GM19240 (cell line): Measurements from ENCODE around the gene DNAJC16.
"Not testable (repeated sequence)": the region's sequence is repeated elsewhere in the genome, so short reads cannot be mapped to it uniquely, and the experiment has no call there.

Experiments
- DNase-seq: peaks from one replicate; pipeline ENCODE4 v3.0.0; 2011; ENCODE audit warnings: low spot score; ENCODE audit not compliant: insufficient read length

The DNAJC16 gene

DNA sequence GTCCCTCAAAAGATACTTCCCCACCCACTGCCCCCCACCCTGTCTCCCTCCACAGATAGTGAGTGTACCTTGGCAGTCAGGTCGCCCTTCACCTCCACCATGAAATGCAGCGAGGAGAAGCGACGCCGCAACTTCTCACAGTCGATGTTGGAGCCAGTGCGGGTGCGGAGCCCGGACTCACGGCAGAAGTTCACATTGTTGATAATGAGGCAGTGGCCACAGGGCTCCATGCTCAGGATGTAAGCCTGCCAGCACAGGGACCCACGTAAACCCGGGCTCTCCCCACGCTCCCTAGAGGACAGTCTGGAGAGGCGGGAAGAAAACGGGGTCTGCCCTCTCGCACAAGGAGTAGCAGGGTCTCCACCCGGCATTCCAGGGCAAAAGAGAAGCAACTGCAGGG lies 19.8 kb upstream of the DNAJC16 start:
- DNase-seq, result no peak

DNA sequence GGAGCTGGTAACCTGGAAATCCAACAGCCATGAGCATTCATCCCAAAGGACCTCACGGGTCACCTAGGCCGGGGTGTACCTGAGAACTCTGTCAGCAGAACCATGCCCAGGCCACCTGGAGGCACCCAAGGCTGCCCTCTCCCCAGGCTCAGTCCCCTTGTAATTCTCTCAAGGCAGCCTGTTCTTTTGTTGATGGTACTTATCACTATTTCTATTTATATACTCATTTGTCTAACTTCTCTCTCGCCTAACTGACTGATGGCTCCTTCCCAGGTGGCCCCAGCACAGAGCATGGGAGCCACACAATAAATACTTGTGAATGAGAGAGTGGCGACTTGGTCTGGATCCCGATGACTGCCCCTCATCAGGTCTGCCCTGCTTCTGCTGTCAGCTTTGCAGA lies 19.4 kb upstream of the DNAJC16 start:
- DNase-seq, result no peak

DNA sequence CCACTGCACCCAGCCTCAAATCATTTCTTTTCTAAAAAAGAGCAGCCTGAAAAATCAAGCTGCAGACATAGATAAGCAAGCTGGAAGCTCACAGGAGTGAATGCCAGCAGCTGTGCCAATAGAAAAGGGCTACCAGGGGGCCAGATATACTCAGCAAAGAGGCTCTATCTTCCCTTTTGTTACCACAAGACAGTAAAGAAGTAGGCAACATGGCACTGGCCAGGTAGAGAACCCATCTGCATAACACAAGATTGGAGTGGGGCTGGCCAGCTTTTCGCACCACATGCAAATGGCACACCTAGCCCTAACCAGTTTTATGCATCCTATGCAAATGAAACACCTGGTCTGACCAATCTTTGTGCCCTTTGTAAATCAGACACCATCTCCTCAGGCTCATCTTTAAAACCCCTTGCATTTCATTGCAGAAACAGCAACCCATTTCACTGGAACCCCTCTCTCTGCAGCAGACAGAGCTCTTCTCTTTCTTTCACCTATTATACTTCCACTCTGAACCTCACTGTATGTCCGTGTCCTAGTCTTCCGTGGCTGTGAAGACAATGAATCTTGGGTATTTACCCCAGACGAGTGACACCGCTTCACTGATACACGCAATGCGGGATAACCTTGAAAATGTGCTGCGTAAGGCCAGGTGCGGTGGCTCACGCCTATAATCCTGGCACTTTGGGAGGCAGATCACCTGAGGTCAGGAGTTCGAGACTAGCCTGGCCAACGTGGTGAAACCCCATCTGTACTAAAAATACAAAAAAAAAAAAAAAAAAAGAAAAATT lies 17.8 kb upstream of the DNAJC16 start:
- DNase-seq, result no peak

DNA sequence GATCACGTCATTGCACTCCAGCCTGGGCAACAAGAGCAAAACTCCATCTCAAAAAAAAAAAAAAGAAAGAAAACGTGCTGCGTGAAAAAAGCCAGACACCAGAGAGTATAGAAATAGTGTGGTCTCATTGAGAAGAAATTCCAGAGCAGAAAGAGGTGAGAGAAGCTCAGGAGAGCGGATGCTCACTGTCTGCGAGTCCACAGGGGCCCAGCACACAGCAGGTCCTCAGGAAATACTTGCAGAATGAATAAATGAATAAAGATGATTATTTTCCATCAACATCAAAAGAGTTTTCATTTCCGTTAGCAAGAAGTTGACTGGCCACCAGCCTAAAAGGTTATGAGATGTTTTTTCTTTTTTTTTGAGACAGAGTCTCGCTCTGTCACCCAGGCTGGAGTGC lies 17.1 kb upstream of the DNAJC16 start:
- DNase-seq, result no peak

DNA sequence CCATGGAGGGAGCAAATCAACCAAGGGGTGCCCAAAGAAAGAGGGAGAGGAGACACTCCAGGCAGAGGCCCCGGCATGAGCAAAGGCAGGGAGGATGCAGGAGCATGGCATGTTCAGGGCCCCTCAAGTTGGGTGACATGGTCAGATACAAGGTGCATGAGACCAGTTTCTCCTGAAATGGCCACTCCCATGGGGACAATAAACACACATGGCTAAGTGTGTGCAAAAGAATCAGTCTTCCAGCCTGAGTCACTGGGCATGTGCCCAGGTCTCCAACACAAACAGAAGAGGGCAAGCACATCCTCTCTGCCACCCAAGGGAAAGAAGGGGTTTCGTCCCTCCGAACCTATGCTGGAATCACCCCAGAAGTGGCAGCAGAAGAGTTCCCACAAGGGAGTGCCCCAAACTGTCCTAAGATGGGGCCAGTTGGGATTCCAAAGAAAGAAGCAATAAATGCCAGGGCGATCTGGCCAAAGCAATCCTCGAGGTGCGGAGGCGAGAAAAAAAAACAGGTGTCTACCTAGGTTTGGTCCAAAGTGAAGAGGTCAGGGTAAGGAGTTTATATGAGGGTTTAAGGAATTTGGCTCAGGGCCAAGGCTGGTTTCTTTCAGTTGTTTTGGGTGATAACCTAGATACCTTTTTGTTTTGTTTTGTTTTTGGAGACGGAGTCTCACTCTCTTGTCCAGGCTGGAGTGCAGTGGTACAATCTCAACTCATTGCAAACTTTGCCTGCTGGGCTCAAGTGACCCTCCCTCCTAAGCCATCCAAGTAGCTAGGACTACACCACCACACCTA lies 15.8 kb upstream of the DNAJC16 start:
- DNase-seq, result no peak

DNA sequence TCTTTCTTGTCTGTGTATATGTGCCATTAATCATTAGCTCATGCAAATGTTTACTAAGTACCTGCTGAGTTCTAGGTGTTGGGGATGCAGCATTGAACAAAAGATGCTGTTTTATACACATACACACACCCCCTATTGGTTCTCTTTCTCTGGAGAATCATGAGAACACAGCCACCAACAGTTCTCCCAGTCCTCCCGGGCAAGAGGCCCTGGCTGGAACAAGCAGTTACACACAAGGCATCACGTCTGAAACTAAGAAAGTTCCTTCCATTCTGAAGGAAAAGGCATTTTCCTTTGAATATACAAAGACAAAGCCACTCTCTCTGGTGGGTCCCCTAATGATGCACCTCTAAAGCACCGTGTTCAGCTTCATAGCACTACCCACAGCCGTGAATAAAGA lies 13.5 kb upstream of the DNAJC16 start:
- DNase-seq, result no peak

DNA sequence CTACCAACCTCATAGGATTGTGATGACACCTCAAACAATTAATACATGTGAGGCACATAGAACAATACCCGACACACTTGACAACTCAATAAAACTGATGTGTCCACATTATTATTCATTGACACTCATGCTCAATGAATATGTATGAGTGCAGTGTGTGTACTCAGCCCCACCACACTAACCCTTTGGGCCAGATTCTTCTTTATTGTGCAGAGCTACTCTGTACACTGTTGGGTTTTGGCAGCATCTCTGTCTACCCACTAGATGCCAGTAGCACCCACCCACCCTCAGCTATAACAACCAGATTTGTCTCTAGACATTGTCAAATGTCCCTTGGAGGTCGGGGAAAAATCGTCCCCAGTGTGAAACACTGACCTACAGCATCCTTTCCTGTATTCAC lies 12.7 kb upstream of the DNAJC16 start:
- DNase-seq, result no peak

DNA sequence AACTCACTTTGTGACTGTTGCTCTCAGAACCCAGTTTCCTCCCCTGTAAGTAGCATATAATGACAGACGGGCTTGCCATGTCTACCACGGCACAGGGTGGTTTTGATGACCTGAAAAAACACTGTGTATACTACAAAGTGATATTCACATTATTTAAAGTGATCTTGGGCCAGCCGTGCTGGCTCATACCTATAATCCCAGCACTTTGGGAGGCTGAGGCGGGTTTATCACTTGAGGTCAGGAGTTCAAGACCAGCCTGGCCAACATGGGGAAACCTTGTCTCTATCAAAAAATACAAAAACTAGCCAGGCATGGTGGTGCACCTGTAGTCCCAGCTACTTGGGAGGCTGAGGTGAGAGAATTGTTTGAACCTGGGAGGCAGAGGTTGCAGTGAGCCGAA lies 12.1 kb upstream of the DNAJC16 start:
- DNase-seq, result not testable (repeated sequence)

DNA sequence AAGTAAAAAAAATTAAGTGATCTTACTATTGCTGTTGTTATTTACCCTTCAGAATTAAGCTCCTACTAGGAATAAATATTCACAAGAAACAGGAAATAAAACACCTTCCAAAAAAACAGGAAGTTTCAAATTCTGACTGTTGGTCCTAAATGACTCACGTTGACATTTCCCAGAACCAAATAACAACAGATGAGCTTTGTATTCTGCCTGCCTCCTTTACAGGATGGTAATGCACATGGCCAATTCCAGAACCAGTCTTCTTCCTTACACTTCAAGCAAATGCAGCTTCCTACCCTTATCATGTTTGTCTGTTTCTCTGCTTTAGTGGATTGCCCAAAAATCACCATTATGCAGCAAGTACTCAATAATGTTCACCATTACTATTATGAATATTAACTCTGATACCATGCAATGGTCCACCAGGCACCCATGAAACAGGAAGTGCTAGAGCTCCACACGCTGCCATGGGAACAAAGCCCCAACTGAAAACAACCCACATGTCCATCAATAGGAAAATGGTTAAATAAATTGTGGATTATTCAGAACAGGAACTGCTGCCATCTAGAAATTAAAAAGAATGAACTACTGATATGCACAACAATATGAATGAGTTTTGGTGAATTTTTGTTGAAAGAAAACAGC lies 11.5 kb upstream of the DNAJC16 start:
- no peak for DNase-seq

DNA sequence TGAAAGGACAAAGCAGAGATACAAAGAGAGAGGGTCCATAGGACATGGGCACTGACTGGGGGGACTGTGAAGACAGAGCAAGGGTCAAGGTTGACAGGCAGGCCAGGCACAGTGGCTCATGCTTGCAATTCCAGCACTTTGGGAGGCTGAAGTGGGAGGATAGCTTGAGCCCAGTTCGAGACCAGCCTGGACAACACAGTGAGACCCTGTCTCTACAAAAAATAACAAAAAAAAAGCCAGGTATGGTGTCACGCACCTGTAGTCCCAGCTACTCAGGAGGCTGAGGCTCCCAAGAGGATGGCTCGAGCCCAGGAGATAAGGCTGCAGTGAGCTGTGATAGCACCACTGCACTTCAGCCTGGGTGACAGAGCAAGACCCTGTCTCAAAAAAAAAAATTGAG lies 7.0 kb upstream of the DNAJC16 start:
- DNase-seq, result no peak

DNA sequence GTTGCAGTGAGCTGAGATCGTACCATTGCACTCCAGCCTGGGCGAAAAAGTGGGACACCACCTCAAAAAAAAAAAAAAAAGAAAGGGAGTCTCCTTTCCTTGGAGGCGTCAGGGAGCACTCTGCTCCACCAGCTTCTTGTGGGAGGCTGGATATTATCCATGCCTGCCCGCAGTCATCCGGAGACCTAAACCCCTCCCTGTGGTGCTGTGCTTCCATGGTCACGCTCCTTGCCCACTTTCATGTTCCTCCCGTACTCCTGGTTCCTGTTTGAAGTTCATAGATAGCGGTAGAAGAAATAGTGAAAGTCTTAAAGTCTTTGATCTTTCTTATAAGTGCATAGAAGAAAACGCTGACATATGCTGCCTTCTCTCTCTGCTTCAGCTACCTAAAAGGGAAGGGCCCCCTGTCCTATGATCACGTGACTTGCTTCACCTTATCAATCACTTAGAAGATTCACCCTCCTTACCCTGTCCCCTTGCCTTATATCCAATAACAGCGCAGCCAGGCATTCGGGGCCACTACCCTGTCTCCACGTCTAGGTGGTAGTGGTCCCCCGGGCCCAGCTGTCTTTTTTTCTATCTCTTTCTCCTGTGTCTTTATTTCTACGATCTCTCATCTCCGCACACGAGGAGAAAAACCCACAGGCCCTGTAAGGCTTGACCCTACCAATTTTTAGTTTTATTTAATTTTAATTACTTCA lies 5.3 kb upstream of the DNAJC16 start:
- not testable (repeated sequence) for DNase-seq

DNA sequence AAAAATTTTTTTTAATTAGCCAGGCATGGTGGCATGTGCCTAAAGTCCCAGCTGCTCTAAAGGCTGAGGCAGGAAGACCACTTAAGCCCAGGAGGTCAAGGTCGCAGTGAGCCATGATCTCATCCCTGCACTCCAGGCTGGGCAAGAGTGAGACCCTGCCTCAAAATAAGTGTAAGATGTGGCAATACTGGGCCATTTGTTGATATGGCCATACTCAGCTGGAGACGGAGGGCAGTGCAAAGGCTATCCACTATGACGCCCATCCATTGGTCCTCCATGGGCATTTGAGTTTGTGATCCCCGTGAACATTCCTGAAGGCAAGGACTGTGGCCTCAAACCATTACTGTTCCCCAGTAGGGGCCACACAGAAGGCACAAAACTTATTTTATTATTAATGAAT lies 4.1 kb upstream of the DNAJC16 start:
- no peak for DNase-seq

DNA sequence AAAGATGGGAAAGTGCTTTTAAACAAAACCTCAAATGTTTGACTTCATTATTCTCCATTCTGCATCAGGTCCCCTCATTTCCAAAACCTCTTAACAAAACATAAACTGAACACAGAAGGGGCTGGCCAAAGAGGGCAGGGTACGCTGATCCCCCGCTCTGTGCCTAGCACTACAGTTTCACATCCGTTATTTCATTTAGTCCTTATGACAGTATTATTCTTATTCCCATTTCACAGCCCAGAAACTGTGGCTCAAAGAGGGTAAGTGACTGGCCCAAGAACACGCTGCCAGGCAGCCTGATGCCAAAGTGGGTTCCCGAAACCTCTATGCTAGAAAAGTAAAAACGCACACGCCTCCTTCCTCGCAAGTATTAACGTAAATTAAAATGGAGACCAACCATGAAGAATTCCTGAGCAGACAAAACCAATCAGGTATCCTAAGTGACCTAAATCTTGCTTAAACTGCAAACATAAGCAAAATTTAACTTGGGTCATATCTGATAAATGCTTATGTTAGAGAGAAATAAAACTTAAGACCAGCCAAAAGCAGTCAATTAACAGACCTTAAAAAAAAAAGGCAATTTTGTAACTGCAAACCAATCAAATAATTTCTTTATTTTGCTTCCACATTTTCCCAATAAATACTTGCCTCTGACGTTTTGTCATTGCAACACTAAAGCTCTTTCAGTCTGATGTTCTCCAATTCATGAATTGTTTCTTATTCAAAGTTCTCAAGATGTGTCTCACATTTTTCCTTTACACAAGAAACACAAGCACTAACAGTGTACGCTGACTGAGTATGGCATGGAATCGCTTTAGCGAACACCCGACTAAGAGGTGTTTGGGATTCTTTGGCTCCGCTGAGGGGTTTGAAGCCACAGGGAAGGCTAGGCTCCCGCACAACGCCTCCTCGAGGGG lies 3.3 kb upstream of the DNAJC16 start:
- no peak for DNase-seq

DNA sequence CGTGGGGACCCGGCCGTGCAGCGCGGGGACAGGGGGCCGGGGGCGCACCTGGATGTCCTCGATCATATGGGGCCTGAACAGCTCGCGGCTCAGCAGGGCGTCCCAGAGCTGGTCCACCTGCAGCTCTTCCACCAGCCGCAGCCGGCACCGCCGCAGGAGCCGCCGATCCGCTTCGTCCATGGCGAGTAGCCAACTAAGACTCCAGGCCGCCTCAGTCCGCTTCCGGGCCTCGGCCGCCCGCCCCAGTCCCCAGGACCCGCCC lies 2.7 kb upstream of the DNAJC16 start, which contains the start of gene CASP9:
TSS of gene CASP9 (minus strand) at position 195 of the 262 bp plus-strand sequence. CDS start at position 180, 15 bp downstream.
- no peak for DNase-seq

DNA sequence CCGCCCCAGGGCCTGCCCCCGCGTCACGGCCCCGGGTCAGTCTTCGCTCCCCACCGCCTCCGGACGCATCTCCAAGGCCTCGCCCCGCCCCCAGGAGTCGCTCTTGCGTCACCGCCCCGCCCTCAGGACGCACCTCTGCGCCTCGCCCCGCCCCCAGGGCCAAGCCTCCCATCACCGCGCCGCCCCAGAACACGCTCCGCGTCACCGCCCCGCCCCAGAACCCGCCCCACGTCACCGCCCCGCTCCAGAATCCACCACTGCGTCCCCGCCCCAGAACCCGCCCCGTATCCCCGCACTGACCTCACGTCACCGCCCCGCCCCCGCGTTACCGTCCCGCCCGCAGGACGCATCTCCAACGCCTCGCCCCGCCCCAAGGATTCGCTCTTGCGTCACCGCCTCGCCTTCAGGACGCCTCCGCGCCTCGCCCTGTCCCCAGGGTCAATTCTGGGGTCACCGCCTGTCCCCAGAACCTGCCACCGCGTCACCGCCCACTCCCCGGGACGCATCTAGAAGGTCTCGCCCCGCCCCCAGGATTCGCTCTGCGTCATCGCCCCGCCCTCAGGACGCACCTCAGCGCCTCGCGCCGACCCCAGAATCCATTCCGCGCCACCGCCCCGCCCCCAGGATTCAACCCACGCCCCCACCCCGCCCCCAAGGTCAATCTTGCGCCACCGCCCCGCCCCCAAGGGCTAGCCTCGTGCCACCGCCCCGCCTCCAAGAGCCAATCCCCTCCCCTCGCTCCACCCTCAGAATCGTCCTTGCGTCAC lies 2.2 kb upstream of the DNAJC16 start:
- DNase-seq, result peak; percentile 76

DNA sequence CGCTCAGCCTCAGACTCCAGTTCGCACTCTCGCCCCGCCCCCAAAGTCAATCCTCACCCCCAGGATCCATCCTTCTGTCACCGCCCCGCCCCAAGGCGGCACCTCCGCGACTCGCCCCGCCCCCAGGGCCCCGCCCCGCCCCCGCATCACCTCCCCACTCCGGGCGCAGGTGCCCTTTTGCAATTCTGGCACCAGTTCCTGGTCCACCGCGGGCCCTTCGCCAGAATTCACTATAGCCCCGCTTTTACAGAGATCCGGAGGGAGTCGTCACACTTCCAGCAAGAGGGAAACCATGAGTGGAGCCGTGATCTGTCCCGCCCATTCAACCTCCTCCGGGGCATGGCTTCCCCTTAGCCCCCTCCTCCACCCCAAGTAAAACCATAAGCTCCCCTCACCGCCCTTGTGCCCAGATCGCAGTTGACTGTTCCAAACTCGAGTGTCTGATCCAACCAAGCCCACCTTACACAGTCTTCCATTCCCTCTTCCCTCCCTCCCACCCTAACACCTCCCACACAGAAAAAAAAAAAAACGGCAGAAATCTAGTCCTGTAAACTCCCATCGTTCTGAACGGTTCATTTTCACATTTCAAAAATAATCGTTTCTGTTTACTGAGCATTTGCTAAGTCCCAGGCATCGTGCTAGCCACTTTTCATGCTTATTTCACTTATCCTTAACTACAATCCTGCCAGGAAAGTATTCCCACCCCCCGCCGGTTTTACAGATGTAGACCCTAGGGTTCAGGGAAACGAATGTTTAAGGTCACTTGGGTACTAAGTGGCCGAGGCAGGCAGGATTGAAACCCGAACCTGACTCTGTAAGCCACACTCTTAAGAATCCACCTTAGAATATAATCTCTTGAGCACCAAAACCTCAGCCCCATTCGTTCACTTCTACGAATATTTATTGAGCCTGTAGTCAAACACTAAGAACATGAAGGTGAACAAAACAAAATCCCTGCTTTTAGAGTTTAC lies 1.3 kb upstream of the DNAJC16 start:
- DNase-seq, result peak; percentile 57

DNA sequence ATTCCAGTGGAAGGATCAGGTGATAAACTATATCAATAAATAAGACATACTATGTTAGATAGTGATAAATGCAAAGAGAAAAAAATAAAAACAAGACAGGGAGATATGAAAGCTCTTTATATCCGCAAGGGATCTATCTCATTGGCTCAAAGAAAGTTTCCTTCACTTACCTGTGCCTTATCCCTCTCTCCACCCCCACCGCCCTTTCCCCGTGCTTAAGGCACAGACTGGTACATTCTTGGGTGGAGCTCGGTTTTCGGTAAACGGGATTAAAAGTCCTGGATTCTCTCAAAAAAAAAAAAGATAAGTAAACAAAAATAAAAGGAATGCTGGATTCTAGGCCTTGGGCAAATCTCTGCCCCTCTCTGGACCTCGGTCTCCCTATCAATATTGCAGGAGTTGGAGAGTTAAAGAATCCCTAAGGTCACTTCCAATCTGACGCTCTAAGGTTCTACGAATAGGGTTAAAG lies 593 bp upstream of the DNAJC16 start:
- no peak for DNase-seq

DNA sequence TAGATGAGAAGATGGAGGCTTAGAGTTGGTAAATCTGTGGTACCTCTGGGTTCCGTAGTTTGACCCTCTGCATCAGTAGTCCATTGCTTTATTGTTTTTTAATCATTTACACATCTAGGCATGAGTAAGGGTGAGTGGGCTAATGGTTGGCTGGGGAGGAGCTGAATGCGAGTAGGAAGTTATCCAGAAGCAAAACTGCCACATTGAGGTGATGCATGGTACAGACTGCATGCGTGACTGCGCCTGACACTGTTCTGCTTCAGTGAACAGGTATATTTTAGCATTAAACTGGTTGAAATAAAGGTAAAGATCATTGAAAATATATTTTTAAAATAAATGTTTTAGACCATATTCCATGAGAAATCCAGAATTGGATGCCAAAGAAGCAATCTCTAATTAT lies 4.4 kb downstream of the DNAJC16 start:
- no peak for DNase-seq

DNA sequence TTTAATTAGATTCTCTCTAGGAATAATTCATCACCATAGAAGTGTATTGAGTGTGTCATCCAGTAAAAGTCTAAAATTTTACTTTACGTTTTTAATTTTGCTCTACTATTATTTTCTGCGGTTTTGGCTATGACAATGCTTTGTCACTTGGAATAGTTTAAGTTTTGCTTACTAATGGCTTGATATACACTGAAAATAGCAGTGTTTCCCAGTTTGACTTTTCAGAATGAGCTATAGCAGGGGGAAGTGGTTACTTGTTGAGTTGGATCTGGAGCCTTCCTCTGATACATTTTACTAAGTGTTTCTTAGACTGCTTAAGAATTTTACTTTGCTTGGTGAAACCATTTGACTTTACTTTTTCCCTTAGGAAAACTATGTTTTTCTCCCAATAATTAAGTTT lies 5.0 kb downstream of the DNAJC16 start:
- DNase-seq, result no peak
